Activated CD8-positive, alpha-beta memory T cell treated with anti-CD3 and anti-CD28 coated beads for 36 hours (primary cell): ENCODE measurements around the gene MMP19. TPM values are rescaled to one million over a fixed set of nuclear protein-coding genes. Genes with fewer than 3 reads are reported as not detected.

ENCODE experiments used
- total RNA-seq, 2 experiments: library from RNA; stranded (reverse); gene quantifications; one replicate each; pipeline ENCODE4 v1.2.3, GENCODE V29; 2021

MMP19 gene
- total RNA-seq, 2 experiments from 2014 or later: not detected

Other genes starting within 250 kb of the MMP19 start
- gene OR10P1, start 206.0 kb downstream of the MMP19 start, total RNA-seq: not detected
- 1 to 10 TPM; 3.6 to 4.1 TPM for gene ITGA7, start 135.0 kb downstream of the MMP19 start, total RNA-seq
- 10 to 100 TPM; 89.9 to 93.6 TPM for gene BLOC1S1, start 126.9 kb downstream of the MMP19 start, total RNA-seq
- gene RDH5, start 122.5 kb downstream of the MMP19 start, total RNA-seq: 1 to 10 TPM; 4.9 to 5.2 TPM
- 100 to 1,000 TPM; 190 to 193 TPM for gene CD63, start 113.9 kb downstream of the MMP19 start, total RNA-seq
- gene GDF11, start 99.8 kb downstream of the MMP19 start, total RNA-seq: 10 to 100 TPM; 13.6 to 13.7 TPM
- 10 to 100 TPM; 92.5 to 94.3 TPM for gene SARNP, start 25.2 kb downstream of the MMP19 start, total RNA-seq
- 10 to 100 TPM; 39.6 to 41.0 TPM for gene ORMDL2, start 24.9 kb downstream of the MMP19 start, total RNA-seq
- 10 to 100 TPM; 37.6 to 38.9 TPM for gene DNAJC14, start 13.3 kb downstream of the MMP19 start, total RNA-seq
- gene PYM1, start 85.0 kb upstream of the MMP19 start, total RNA-seq: 10 to 100 TPM; 34.8 to 36.2 TPM
- 100 to 1,000 TPM; 199 to 219 TPM for gene DGKA, start 88.2 kb upstream of the MMP19 start, total RNA-seq
- gene PMEL, start 123.1 kb upstream of the MMP19 start, total RNA-seq: under 1 TPM; 0.46 to 0.50 TPM
- 100 to 1,000 TPM; 124 to 133 TPM for gene CDK2, start 123.9 kb upstream of the MMP19 start, total RNA-seq
- 10 to 100 TPM; 27.5 to 32.4 TPM for gene RAB5B, start 131.1 kb upstream of the MMP19 start, total RNA-seq
- gene SUOX, start 154.3 kb upstream of the MMP19 start, total RNA-seq: 1 to 10 TPM; 2.7 TPM
- 10 to 100 TPM; 14.2 to 15.1 TPM for gene IKZF4, start 178.1 kb upstream of the MMP19 start, total RNA-seq
- gene RPS26, start 199.0 kb upstream of the MMP19 start, total RNA-seq: 10 to 100 TPM; 44.3 to 47.0 TPM
- gene ERBB3, start 237.2 kb upstream of the MMP19 start, total RNA-seq: 1 to 10 TPM in 1 of 2 experiments, under 1 TPM in 1; 0.97 to 1.1 TPM